Peyer's patch (tissue), 4 donors: Measurements from ENCODE around the gene CHCT1. TPM values are rescaled to one million over a fixed set of nuclear protein-coding genes. Genes with fewer than 3 reads are reported as not detected.
"Not testable (repeated sequence)": the region's sequence is repeated elsewhere in the genome, so short reads cannot be mapped to it uniquely, and the experiment has no call there.

Experiments
- DNase-seq, 3 donors: peaks; one replicate each; pipeline ENCODE4 v3.0.0-alpha.2; 2017 to 2019
- H3K27ac ChIP-seq, 4 donors: fragments of 200-600 bp; sonication (generic); one replicate each; pipeline ENCODE4 v1.5.1; 2016 to 2019
- H3K27me3 ChIP-seq, 2 donors: fragments of 200-600 bp; sonication (generic); one replicate each; pipeline ENCODE4 v1.5.1; 2019
- H3K36me3 ChIP-seq, 3 donors: fragments of 200-600 bp; sonication (generic); one replicate each; pipeline ENCODE4 v1.5.1; 2016 to 2019
- H3K4me1 ChIP-seq, 4 donors: fragments of 200-600 bp; sonication (generic); one replicate each; pipeline ENCODE4 v1.5.1; 2016 to 2019
- H3K4me3 ChIP-seq, 4 donors: fragments of 200-600 bp; sonication (generic); 1 replicate in 3 of 4; 2 replicates in 1 of 4; pipeline ENCODE4 v1.5.1; 2016 to 2019; ENCODE audit warnings: mild to moderate bottlenecking in 1 of 4
- H3K9me3 ChIP-seq, 4 donors: fragments of 200-600 bp; sonication (generic); one replicate each; pipeline ENCODE4 v1.5.1; 2016 to 2019; ENCODE audit warnings: mild to moderate bottlenecking in 1 of 4
- POLR2A ChIP-seq, 2 donors: fragments of 450-650 bp; IDR thresholded peaks; one replicate each; pipeline ENCODE4 v1.5.1; 2017; ENCODE audit warnings: antibody characterized with exemption in 2 of 2, mild to moderate bottlenecking in 2 of 2, moderate library complexity in 2 of 2
- total RNA-seq, 4 donors: library from RNA; depleted of rRNA; stranded (reverse); fragments of >200 nt; gene quantifications; one replicate each; pipeline ENCODE4 v1.1.0, GENCODE V29; 2016
- TF ChIP-seq, protein P1 (sequence below), 6 experiments: fragments of 450-650 bp in 4 of 6; fragments of 200-600 bp in 2 of 6; sonication (generic) in 1 of 6; IDR thresholded peaks; one replicate each; pipeline ENCODE4 v1.5.1; 2017 to 2019; ENCODE audit warnings: antibody characterized with exemption in 6 of 6, mild to moderate bottlenecking in 3 of 6, moderate library complexity in 1 of 6

The CHCT1 gene
- total RNA-seq, 4 donors from 2014 or later: not detected

GRCh38 chr17:60421273-60422161 lies 772 bp upstream of the CHCT1 start:
- Histone ChIP-seq H3K27me3 (no peaks in the 10 kb centered on the region), H3K9me3 (no peaks in the 10 kb centered on the region), H3K4me1 (no peaks in the 10 kb centered on the region), H3K27ac (peak overlapping the region in 2 of 4 donors; percentile 28 to 70), H3K4me3 (peak overlapping the region; percentile 50 to 66 (median 53)), H3K36me3 (no peaks in the 10 kb centered on the region)
- TF ChIP-seq POLR2A (IDR thresholded peaks at IDR 0.05): no peak
- TF ChIP-seq, protein P1, sequence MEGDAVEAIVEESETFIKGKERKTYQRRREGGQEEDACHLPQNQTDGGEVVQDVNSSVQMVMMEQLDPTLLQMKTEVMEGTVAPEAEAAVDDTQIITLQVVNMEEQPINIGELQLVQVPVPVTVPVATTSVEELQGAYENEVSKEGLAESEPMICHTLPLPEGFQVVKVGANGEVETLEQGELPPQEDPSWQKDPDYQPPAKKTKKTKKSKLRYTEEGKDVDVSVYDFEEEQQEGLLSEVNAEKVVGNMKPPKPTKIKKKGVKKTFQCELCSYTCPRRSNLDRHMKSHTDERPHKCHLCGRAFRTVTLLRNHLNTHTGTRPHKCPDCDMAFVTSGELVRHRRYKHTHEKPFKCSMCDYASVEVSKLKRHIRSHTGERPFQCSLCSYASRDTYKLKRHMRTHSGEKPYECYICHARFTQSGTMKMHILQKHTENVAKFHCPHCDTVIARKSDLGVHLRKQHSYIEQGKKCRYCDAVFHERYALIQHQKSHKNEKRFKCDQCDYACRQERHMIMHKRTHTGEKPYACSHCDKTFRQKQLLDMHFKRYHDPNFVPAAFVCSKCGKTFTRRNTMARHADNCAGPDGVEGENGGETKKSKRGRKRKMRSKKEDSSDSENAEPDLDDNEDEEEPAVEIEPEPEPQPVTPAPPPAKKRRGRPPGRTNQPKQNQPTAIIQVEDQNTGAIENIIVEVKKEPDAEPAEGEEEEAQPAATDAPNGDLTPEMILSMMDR (IDR thresholded peaks at IDR 0.05): peak; percentile 25 to 98 (median 84)
- peak; percentile 68 to 84 (median 75) for DNase-seq

DNA sequence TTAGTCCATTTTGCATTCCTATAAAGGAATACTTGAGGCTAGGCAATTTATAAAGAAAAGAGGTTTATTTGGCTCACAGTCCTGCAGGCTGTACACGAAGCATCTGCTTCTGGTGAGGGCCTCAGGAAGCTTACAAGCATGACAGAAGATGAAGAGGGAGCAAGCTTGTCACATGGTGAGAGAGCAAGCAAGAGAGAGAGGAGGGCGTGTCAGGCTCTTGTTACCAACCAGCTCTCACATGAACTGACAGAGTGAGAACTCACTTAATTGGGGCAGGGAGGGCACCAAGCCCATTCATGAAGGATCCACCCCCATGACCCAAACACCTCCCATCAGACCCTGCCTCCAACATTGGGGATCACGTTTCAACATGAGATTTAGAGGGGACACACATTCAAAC lies 1.6 kb downstream of the CHCT1 start:
- H3K4me3 ChIP-seq: no peak overlapping the region
- TF ChIP-seq, protein P1 (IDR thresholded peaks at IDR 0.05): no peak
- no peak for TF ChIP-seq POLR2A (IDR thresholded peaks at IDR 0.05)
- DNase-seq: no peak
- no peaks in the 10 kb centered on the region for H3K9me3 ChIP-seq
- H3K27me3 ChIP-seq: no peaks in the 10 kb centered on the region
- no peaks in the 10 kb centered on the region for H3K36me3 ChIP-seq
- no peaks in the 10 kb centered on the region for H3K4me1 ChIP-seq
- H3K27ac ChIP-seq: no peak overlapping the region

DNA sequence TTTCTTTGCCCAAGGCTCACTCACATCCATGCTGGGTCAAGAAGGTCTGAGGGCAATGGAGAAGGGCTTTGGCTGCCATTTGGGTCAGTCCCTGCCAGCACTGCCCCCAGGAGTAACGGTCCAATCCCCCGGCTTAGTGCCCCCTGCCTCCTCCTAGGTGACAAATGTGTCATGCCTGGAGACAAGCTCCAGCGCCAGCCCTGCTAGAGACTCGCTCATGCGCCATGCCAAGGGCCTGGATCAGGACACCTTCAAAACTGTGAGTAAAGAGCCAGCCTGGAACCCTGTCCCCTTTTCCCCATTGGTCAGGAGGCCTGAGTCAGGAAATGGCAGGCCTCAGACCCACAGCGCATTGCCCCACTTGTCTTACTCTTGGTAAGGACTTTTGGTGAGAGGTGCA lies 3.3 kb downstream of the CHCT1 start:
- DNase-seq: no peak
- no peaks in the 10 kb centered on the region for H3K36me3 ChIP-seq
- H3K27ac ChIP-seq: no peak overlapping the region
- no peaks in the 10 kb centered on the region for H3K27me3 ChIP-seq
- H3K4me1 ChIP-seq: no peaks in the 10 kb centered on the region
- no peaks in the 10 kb centered on the region for H3K9me3 ChIP-seq
- no peak overlapping the region for H3K4me3 ChIP-seq
- TF ChIP-seq, protein P1 (IDR thresholded peaks at IDR 0.05): no peak
- TF ChIP-seq POLR2A (IDR thresholded peaks at IDR 0.05): no peak

DNA sequence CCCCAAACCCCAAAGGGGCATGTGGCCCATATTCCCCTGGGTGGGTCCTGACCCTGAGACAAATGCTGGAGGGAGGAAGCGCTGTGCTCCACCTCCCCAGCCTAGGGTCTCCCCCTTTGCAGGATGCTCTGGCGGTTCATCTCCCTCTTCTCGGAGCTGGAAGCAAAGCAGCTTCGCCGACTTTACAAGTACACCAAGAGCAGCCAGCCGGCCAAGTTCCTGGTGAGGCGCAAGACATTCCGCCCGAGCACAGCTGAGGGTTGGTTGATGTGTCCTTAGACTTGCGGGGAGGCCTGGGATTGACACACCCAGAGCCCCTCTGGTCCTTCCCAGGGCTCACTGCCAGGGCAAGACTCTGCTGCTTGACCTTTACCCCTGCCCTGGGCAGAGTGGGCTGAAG lies 4.3 kb downstream of the CHCT1 start:
- no peak for DNase-seq
- Histone ChIP-seq H3K27ac (no peak overlapping the region), H3K4me3 (no peak overlapping the region), H3K27me3 (no peaks in the 10 kb centered on the region), H3K4me1 (no peaks in the 10 kb centered on the region), H3K9me3 (no peaks in the 10 kb centered on the region), H3K36me3 (no peaks in the 10 kb centered on the region)
- TF ChIP-seq POLR2A (IDR thresholded peaks at IDR 0.05): no peak
- TF ChIP-seq, protein P1 (IDR thresholded peaks at IDR 0.05): no peak

DNA sequence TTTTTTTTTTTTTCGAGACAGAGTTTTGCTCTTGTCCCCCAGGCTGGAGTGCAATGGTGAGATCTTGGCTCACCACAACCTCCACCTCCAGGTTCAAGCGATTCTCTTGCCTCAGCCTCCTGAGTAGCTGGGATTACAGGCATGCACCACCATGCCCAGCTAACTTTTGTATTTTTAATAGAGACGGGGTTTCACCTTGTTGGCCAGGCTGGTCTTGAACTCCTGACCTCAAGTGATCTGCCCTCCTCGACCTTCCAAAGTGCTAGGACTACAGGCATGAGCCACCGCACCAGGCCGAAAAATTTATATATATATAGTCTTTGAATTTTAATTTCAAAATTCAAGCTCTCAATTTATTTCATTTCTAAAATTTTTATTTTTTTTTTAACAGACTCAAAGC lies 6.2 kb downstream of the CHCT1 start:
- H3K4me1 ChIP-seq, H3K27me3 ChIP-seq, H3K9me3 ChIP-seq, DNase-seq, H3K27ac ChIP-seq, H3K36me3 ChIP-seq, H3K4me3 ChIP-seq: not testable (repeated sequence)

DNA sequence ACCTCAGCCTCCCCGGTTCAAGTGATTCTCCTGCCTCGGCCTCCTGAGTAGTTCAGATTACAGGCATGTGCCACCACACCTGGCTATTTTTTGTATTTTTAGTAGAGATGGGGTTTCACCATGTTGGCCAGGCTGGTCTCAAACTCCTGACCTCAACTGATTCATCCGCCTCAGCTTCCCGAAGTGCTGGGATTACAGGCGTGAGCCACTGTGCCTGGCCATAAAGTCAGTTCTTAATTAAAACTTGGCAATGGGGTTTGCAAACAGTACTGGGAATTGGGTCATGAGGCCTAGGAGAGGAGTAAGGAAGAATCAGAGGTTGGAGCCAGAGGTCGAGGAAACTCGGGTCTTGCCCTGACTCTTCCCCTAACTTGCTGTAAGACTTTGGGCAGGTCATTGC lies 8.3 kb downstream of the CHCT1 start:
- H3K4me3 ChIP-seq, H3K27me3 ChIP-seq, H3K9me3 ChIP-seq, H3K4me1 ChIP-seq, DNase-seq, H3K36me3 ChIP-seq, H3K27ac ChIP-seq: not testable (repeated sequence)

GRCh38 chr17:60433021-60433997 lies 11.0 kb downstream of the CHCT1 start:
- not testable (repeated sequence) for H3K36me3 ChIP-seq, DNase-seq, H3K4me3 ChIP-seq, H3K27me3 ChIP-seq, H3K4me1 ChIP-seq, H3K27ac ChIP-seq, H3K9me3 ChIP-seq
